Mucosa of descending colon (tissue), 3 donors: ENCODE results near the gene TRIM58. TPM values are rescaled to one million over a fixed set of nuclear protein-coding genes. Genes with fewer than 3 reads are reported as not detected.

Experiments
- ATAC-seq: fragments of 200-7000 bp; cut with Tn5 transposase; one replicate; pipeline ENCODE4 v1.9.1; 2020; ENCODE audit warnings: mild to moderate bottlenecking, moderate library complexity
- DNase-seq, 3 donors: peaks; one replicate each; pipeline ENCODE4 v3.0.0-alpha.2; 2020
- H3K36me3 ChIP-seq: fragments of 200-600 bp; one replicate; pipeline ENCODE4 v1.8.0; 2021; ENCODE audit warnings: low read depth, mild to moderate bottlenecking
- H3K4me1 ChIP-seq: fragments of 200-600 bp; one replicate; pipeline ENCODE4 v1.8.0; 2021; ENCODE audit warnings: low read depth, mild to moderate bottlenecking
- H3K4me3 ChIP-seq: fragments of 200-600 bp; one replicate; pipeline ENCODE4 v1.8.0; 2021; ENCODE audit warnings: mild to moderate bottlenecking
- H3K9me3 ChIP-seq: fragments of 200-600 bp; one replicate; pipeline ENCODE4 v1.8.0; 2021; ENCODE audit warnings: mild to moderate bottlenecking
- CTCF ChIP-seq: fragments of 200-600 bp; IDR thresholded peaks from one replicate; pipeline ENCODE4 v1.8.0; 2022; ENCODE audit warnings: antibody characterized with exemption, mild to moderate bottlenecking
- intact Hi-C, 2 donors: fragments of 100-400 bp; cut with DNase I in 1 of 2; cut with micrococcal nuclease in 1 of 2; formaldehyde crosslinking; loops; one replicate each; pipeline versions ENCODE4 v1.11.0 to v1.11.1; 2022; cut with DNase I, micrococcal nuclease
- long read RNA-seq, 2 donors: library from polyadenylated mRNA; unstranded; transcript quantifications; one replicate each; pipeline ENCODE4 v2.0.0, GENCODE V29; 2019 to 2021
- total RNA-seq, 3 donors: library from RNA; stranded (reverse); fragmentation: NEBNext Ultra II Directional in 2 of 3; extraction: Animal tissue kit (Norgen Biotek cat#: 25700) in 2 of 3; gene quantifications; one replicate each; pipeline versions ENCODE4 v1.2.1 to v1.2.4, GENCODE V29; 2021 to 2023
- donor health status: DM: no; HTN: no; CAD: no; lungs with moderate emphysema.
- donor health status: DM: no; HTN: no; CAD: no.
- donor health status: DM: no; HTN: yes; CAD: no.

The TRIM58 gene
- 1 to 10 TPM; 1.2 to 2.5 (median 1.5) TPM for total RNA-seq
- long read RNA-seq, donor 1, partial matches to known transcripts = 0 of 5 reads
- long read RNA-seq, donor 1, other reads (novel, unspliced or antisense) = 3 of 5 reads
- long read RNA-seq, donor 2 = 0 reads

- peak; percentile 8 for TF ChIP-seq CTCF
Measured at GRCh38 chr1:247857069-247857984, at the start of gene TRIM58. TRIM58 (plus strand) TSS chr1:247857187; CDS start chr1:247857247, 60 bp downstream.

GRCh38 chr1:247812637-247813036 lies 44.4 kb upstream of the TRIM58 start:
- Histone ChIP-seq H3K9me3 (peaks cover 2% of the 10 kb centered on the region), H3K4me1 (no peaks in the 10 kb centered on the region), H3K4me3 (no peak overlapping the region), H3K36me3 (no peaks in the 10 kb centered on the region)
- no peak for ATAC-seq
- intact Hi-C loops = no loop called here
- DNase-seq = no peak
- TF ChIP-seq CTCF = no peak

More at GRCh38 chr1:247857069-247857984, at the start of gene TRIM58:
- Histone ChIP-seq H3K4me1 (no peaks in the 10 kb centered on the region), H3K9me3 (peaks cover 4% of the 10 kb centered on the region), H3K36me3 (no peaks in the 10 kb centered on the region), H3K4me3 (no peak within 1 kb of the TSS)
- intact Hi-C loops = no loop called here
- DNase-seq (peak; percentile 47 to 69 (median 65)), ATAC-seq (peak; percentile 89)

GRCh38 chr1:247822060-247822459 lies 34.9 kb upstream of the TRIM58 start:
- no peak overlapping the region for H3K4me3 ChIP-seq
- no peaks in the 10 kb centered on the region for H3K9me3 ChIP-seq
- H3K4me1 ChIP-seq = no peaks in the 10 kb centered on the region
- DNase-seq (no peak), ATAC-seq (no peak)
- H3K36me3 ChIP-seq = no peaks in the 10 kb centered on the region
- TF ChIP-seq CTCF = no peak
- intact Hi-C loops = no loop called here

GRCh38 chr1:247824023-247824422 lies 33.0 kb upstream of the TRIM58 start, which contains the start of gene OR14A16:
OR14A16 (minus strand) TSS chr1:247824119; CDS start chr1:247815729, 8,390 bp downstream.
- DNase-seq (no peak), ATAC-seq (peak; percentile 56)
- intact Hi-C loops = no loop called here
- Histone ChIP-seq H3K4me1 (no peaks in the 10 kb centered on the region), H3K36me3 (no peaks in the 10 kb centered on the region), H3K9me3 (no peaks in the 10 kb centered on the region), H3K4me3 (no peak within 1 kb of the TSS)
- TF ChIP-seq CTCF = no peak

- no peak for TF ChIP-seq CTCF
- Histone ChIP-seq H3K4me3 (no peak overlapping the region), H3K9me3 (no peaks in the 10 kb centered on the region), H3K4me1 (no peaks in the 10 kb centered on the region), H3K36me3 (no peaks in the 10 kb centered on the region)
- intact Hi-C loops = no loop called here
- DNase-seq (no peak), ATAC-seq (no peak)
Measured at GRCh38 chr1:247825362-247825761, 31.6 kb upstream of the TRIM58 start.
